HG02623 (cell line): ENCODE data around the gene PIK3AP1.

ENCODE experiments used
- ATAC-seq: cut with Tn5 transposase; IDR thresholded peaks from one replicate; pipeline ENCODE4 v1.9.1; 2021; ENCODE audit warnings: moderate library complexity; ENCODE audit not compliant: unreplicated experiment

The PIK3AP1 gene

DNA sequence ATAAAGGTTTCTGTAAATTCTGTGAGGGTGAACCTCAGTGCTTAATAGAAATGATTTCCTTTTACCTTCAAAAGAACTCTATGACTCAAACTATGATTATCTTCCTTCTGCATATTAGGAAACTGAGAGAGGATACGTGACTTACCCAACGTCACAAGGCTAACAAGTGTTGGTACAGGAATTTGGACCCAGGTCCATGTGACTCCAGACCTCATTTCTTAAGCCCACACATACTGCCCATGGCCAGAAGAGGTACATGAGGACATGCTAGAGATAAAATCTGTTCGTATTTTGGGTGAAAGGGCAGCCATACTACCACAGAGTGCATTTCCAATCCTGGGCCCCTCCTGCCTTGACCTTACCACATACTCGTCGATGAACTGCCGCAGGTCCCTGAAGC, 72.0 kb downstream of the PIK3AP1 start:
- ATAC-seq = no peak

DNA sequence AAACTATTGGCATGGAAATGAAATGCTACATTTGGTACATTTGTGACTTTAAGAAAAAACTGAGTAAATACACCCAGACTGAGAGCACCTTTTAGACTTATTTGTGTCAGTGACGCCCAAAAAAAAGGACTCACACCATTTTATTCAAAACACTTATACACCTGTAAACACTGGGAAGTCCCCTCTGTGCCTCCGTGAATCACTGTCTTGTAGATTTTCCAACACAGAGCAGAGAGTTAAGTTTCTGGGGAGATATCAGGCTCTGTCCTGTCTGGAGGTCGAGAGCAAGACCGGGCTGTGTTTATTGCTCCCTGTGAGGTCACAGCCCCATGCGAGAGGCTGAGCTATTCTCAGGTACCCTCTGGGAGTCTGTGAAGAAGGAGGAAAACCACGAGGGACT, 72.8 kb downstream of the PIK3AP1 start:
- no peak for ATAC-seq

DNA sequence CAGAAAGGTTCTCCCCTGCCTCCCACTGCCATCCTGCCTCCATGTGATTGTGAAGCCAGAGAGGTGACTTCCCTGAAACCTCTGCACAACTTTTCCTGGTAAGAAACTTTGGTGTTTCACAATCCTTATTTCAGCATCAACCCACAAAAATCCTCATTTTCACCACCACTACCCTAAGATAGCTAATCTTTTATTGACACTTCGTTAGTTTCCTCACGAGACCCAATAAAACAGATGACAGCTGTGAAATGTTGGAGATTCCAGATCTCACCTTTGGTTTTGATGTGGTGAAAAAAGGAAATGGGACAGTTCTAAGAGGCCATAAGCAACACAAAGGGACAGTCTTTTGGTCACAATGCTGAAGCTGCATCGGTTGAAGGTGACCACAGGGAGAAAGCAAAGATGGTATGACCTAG, 73.6 kb downstream of the PIK3AP1 start:
- ATAC-seq = no peak

DNA sequence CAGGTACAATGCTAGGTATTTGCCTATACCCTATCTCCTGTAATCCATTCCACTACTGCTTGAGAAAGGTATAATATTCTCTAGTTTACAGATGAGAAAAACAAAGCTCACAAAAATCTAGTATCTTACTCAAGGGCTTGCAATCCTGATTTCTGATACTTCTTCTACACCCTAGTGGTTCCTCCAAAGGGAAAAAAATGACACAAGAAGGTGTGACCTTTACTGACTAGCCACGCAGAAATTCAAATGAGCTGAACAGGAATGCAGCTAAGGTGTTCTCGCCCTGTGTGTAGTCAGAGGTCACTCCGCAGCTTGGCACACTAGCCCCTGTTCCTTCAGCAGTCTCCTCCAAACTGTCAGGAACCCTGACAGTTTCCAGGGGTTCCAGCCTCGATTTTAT, 74.0 kb downstream of the PIK3AP1 start:
- no peak for ATAC-seq

DNA sequence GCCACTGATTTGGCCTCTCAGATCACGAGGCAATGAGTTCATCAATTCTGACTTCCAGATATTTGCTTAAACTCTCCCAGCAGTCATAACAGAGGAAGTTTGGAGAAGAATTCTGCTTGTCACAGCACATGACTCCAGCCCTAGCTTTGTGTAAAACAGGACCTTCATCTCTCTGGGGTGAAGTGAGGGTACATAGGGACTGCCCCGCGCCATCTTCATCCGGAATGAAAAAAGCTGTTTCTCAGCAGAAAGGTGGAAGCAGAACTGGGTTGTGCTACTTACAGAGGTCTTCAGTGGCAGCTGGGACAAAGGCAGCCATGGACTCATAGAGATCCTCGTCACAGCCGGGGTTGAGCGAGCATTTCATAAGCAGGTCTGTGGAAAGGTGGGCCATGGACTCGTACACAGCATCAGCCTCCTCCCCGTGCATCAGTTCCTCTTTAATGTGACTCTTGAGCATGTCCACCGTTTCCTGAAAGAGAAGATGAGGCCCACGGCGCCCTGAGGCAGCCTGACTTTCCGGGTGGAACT, 75.1 kb downstream of the PIK3AP1 start:
- peak; percentile 39 for ATAC-seq

DNA sequence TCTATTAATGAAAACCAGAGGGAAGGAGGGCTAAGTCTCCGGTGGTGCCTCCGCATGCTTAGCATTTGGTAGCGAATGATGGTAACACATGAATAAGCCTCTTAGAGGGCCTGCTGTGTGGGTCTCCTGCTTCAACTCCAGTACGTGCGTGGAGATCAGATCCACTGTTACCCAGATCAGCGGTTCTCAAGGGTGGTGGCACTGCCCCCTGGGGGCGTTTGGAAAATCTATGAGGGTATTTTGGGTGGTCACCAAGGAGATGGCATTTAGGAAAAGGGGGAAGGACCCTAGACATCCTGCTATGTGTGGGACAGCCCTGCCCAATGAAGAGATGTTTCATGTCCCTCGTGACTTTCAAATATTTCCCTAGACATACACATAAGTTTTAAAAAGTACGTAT, 76.4 kb downstream of the PIK3AP1 start:
- ATAC-seq = no peak

DNA sequence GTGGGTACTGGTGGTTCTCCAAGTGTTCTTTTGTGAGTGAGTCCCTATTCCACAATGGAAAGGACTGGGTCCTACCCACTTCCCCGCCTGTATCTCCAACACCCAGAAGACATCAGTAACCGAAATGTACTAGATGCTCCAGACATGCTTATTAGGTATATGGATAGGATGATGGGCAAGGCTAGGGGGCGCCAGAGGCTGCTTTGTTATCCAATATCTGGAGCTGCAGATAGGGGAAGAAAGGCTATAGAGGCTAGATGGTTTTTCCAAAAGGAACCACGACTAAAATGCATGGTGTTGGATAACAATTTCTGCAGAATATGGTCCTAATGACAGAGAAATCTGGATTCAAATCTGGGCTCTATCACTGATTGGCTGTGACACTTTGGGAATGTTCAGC, 77.3 kb downstream of the PIK3AP1 start:
- no peak for ATAC-seq

DNA sequence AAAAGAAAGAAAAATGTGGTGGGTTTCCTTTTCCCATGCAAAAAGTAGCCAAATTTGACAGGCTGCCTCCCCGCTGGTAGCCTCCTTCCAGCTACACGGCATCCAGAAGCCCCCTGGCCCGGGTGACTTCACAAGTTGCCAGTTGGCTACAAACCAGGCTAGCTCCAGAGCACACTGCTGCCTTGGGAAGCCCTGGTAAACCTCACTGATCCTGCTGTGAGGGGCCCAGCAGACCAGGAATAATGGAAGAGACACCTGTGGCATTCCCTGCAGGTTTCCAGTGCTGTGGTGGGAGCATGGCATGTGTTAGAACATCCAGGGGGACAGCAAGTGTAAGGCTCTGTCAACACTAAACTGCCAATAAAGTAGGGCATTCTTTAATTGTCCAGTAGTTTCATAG, 77.8 kb downstream of the PIK3AP1 start:
- no peak for ATAC-seq

DNA sequence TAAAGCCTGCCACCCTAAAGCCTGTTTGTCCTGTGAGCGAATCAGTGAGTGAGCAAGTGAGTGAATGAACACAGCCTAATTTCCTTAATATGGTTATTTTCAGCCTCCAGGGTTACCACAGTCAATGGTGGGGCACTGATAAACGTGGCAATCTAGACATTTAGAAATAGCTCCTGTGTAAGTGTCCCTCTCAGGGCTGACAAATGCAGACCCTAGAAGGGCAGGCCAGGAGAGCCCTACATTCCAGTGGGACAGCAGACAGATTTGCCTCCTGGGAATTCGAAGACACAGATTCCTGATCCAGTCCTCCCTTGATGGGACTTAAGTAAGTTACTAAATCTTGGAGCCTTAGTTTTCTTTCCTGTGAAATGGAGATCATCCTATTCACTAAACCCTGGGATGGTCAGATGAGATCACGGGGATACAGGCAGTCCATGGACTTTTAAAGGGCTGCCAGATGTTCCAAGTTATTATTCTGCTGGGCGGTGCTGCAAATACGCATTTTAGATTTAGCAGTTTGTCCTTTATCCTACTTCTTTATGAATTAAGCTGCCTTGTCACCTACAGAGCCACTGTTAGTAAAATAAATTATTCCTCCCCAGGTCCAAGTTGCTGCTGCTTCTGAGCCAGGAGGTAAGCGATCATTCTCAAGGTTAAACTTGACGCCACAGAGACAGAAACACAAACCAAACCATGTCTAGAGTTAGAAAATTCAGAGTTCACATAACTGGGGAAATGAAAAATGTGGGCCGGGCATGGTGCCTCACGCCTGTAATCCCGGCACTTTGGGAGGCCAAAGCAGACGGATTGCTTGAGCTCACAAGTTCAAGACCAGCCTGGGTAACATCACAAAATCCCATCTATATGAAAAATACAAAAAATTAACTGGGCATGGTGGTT, 78.7 kb downstream of the PIK3AP1 start:
- no peak for ATAC-seq

DNA sequence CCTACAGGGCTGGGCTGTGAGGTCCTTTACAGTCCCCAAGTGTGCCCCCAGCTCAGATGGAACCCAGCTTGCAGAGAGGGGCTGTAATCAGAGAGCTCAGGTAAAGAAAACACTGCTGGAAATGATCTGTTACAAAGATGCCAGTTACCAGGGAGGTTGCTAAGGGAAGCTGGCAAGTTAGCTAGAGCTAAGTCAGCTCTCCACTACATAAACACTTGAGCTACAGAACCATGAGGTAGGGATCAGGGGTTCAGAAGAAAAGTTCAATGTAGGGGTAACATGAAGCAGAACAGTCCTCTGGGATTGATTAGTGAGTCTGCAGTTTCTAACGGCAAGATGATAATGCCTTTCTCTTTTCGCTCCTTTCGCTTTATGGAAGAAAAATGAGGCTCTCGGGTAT, 80.4 kb downstream of the PIK3AP1 start:
- no peak for ATAC-seq

DNA sequence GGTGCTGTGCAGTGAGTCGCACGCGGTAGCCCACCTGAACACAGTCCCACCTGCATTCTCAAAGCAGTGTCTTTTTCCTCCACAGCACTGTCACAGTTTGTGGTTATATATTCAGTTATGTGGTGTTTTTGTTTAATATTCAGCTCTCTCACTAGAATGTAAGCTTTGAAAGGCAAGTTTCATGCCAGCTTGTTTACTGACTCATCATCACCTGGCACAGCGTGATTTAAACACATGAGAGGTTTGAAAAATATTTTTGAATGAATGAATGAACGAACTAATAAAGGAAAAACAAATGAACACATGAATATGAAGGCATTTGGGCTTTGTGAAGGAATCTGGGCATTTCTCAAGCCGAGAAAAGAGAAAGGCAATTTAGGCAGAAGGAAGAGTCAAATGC, 81.6 kb downstream of the PIK3AP1 start:
- no peak for ATAC-seq

DNA sequence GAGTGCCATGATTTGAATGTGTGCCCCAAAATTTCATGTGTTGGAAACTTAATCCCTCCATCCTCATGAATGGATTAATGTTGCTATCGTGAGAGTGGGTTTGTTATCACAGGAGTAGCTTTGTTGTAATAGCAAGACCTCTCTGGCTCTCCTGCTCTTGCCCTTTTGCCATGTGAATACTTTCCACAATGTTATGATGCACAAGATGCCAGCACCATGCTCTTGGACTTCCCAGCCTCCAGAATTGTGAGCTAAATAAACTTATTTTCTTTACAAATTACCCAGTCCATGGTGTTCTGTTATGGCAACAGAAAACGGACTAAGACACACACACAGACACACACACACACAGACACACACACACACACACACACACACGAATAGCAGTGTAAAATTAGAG, 82.2 kb downstream of the PIK3AP1 start:
- no peak for ATAC-seq

DNA sequence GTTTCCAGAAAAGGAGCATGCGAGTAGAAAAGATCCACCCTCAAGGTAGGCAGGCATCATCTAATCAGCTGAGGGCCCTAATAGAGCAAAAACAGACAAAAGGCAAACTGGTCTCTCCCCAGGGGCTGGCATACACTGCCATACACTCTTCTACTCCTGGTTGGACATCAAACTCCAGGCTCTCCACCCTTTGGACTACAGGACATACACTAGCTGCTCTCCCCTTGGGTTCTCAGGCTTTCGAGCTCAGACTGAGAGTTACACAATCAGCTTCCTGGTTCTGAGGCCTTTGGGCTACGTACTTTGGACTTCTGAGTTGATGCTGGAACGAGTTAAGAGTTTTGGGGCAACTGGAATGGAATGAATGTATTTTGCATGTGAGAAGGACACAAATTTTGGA, 82.6 kb downstream of the PIK3AP1 start:
- ATAC-seq = no peak

DNA sequence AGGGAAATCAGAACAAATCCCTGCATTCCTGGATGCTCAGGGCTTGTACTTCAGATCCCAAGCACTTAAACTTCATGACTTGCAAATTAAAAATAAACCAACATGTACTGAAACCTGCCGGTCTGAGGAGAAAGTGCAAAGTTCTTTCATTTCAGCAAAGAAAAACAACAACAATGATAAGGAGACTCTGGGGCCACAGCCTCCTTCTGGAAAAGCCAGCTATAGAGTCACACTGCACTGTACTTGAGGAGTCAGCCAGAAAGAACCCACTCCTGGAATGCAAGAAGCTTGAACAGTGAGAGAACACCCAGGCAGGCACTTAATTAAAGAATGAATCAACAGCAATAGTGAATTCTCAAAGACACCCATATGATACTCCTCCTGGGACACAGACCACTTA, 83.8 kb downstream of the PIK3AP1 start:
- no peak for ATAC-seq

DNA sequence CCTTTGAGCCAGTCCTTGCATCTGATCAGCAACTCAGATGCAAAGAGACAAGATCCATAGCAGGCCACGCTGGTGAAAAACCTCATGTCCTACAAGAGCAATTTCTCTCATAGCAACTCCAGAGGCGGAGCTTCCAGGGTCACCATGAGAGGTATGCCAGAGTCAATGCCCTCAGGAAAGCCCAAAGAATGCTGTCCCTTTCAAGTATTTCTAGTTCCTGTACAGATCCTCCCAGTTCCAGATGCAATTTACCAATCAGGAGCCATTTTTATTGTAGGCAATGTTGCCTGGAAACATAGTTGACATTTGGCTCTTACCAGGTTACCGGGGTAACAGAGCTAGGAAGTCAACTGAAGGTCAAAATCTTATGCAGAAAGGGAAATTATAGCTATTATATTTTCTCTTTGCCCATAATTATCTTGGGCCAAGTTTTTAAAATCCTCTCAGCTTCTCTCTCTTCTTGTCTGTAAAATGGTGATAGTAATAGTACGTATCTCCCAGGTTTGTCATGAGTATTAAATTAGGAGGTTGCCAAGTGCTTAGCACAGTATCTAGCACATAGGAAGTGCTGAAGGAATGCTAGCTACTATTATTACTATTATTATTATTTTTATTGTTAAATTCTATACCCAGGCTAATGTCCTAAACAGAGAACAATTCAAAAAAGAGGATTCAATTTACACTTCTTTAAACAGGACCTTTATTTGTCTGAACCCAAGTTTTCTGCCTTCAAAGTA, 87.2 kb downstream of the PIK3AP1 start:
- ATAC-seq = no peak

DNA sequence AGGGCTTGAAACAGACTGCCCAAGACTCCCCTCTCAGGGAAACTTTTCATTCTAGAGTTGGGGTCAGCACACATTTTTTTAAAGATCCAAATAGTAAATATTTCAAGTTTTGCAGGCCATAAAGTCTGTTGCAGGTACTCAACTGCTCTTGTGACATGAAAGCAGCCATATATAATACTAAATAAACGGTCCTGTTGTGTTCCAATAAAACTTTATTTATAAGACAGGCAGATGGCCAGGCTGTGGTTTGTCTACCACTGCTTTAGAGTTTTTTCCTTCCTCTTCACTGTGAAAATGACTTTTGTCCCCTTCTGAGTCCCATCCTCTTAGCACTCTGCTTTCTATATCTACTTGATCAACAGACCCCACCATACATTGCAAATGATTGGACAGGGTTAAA, 93.0 kb downstream of the PIK3AP1 start:
- no peak for ATAC-seq

DNA sequence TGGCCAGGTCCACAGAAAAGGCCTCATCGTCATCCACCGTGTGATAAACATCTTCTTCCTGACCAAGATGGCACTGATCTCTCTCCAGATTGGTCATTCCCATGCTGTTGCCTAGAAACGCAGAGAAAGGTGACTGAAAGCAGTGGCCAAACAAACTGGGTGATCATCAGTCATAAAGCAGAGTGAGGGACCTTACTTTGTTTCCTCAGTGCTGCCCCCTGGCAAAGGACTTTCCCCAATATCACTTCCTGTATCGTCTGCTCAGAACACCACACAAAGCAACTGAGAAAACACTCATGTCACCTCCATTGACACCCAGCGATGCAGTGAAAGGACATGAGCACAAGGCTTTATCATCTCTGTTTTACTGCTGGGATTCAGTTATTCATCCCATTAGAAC, 93.5 kb downstream of the PIK3AP1 start:
- no peak for ATAC-seq

DNA sequence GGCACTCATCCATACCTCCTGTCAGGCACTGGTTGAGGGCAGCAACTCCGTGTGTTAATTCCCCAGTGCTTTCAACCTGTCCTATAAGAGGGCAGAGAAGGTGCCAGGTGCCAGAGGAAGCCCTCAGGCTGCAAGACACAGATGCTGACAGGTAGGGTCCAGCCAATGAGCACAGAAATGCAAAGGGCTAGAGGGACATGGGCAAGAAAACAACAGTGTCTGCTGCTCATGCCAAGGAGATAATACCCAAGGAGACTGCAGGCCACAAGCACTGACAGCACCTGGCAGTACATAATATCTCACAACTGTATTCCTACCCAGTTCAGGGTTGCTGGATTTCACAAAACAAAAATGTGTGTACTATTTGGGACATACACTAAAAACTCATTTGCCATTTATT, 95.1 kb downstream of the PIK3AP1 start:
- no peak for ATAC-seq

DNA sequence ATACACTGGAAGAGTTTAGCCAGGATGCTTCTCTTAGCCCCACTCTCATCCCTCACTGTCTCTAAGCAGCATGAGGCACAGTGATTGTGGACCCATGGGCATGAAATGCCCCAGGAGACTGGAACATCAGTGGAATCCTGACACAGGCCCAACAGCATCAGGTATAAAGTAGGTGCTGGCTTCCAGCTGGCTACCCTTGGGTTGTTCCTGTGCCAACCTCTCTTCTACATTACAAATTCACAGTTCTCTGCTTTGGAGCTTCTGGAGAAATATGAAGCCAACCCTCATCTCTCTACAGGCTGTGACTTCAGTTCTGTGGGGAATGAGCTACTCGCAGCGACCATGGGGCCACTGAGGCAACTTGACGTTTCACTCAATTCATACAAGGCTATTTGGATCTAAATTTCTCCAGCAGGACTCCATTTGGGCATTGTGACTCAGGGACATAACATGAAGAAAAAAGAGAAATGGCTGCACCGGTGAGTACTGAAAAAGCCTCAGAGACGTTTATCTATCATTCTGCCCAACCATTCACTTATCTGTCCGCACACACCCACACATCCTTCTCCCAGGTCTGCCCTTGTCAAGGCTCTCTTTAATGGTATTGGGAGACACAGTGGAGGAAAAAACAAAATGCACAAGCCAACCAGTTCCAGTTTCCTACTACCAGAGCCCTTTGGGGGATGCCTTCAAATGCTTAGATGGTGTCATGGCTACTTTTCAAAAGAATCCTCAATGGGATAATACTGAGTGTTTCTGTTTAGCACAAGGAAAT, 98.1 kb downstream of the PIK3AP1 start:
- ATAC-seq = no peak

DNA sequence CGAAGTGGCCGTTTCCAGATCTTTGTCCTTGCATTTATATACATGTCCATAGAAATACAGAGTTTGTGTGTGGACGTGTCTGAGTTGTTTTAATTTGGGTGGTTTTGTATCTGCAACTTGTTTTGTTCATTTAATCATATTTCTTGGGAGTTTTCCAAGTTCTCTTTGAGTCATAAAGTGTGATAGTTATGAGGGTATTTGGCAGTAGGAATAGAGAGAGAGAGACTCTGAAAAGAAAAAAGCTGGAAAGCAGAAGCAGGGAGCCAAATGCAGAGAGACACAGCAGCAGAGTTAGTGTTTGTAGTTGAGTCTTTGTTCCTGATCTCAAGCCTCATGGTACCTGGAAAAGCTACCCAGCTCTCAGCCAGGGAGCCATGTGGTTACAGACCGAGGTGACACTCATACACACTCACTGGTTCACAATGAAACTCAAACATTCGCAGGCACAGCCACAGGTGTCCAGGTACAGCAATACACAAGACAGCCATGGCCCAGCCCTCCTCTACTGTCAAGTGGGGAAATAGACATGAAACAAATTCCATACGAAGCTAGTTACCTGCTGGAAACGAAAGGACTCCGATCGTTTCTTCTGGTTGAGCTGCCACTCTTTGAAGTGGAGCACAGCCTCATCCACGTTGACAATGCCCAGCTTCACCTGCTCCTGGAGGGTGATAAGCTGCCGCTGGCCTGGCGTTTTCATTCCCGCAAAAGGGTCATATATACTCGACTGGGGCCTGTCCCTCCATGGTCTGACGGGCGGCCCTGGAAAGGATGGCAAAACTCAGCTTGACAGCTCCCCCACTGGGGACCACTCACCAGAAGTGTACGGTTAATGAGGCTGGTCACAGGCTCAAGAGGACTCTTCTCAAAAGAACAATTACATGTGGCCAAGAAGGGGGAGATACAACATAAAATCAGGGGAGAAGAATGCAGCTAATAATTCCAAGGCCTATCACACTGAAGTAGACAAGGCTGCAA, 100.2 kb downstream of the PIK3AP1 start:
- no peak for ATAC-seq
